Activated B cell treated with CpG ODN at 0.5 μM for 24 hours (primary cell): Measurements from ENCODE around the gene MAP1A. TPM values are rescaled to one million over a fixed set of nuclear protein-coding genes. Genes with fewer than 3 reads are reported as not detected.

Source experiments
- ATAC-seq: fragments of 200-7000 bp; cut with Tn5 transposase; one replicate; pipeline ENCODE4 v1.10.0; 2021; ENCODE audit warnings: low read depth, mild to moderate bottlenecking, moderate library complexity
- CTCF ChIA-PET: fragments of 350-600 bp; sonication (Branson Sonifier 250); formaldehyde crosslinking; loops from one replicate; lab custom pipeline; 2021; ENCODE audit warnings: antibody characterized with exemption; lab: Charles Lee
- POLR2A ChIA-PET: fragments of 350-600 bp; sonication (Branson Sonifier 250); formaldehyde crosslinking; loops from one replicate; lab custom pipeline; 2021; ENCODE audit warnings: antibody characterized with exemption; lab: Charles Lee
- DNase-seq: peaks from one replicate; pipeline ENCODE4 v3.0.0; 2022
- H3K27ac Mint-ChIP-seq: one replicate; pipeline ENCODE4 v1.8.0; 2020; ENCODE audit warnings: mixed read lengths
- H3K27me3 Mint-ChIP-seq: one replicate; pipeline ENCODE4 v1.8.0; 2021; ENCODE audit warnings: mixed read lengths
- H3K36me3 Mint-ChIP-seq: one replicate; pipeline ENCODE4 v1.8.0; 2021; ENCODE audit warnings: low read depth, mixed read lengths
- H3K4me1 Mint-ChIP-seq: one replicate; pipeline ENCODE4 v1.8.0; 2021; ENCODE audit warnings: mixed read lengths
- H3K4me3 Mint-ChIP-seq: one replicate; pipeline ENCODE4 v1.8.0; 2020; ENCODE audit warnings: mild to moderate bottlenecking, mixed read lengths
- H3K9me3 Mint-ChIP-seq: one replicate; pipeline ENCODE4 v1.8.0; 2020; ENCODE audit warnings: mixed read lengths
- intact Hi-C: fragments of 100-400 bp; cut with micrococcal nuclease; formaldehyde crosslinking; loops from one replicate; pipeline ENCODE4 v1.15.1; 2024
- total RNA-seq: library from RNA; stranded (reverse); gene quantifications from 2 replicates; pipeline ENCODE4 v1.2.3, GENCODE V29; 2022
- TF ChIP-seq, protein P1 (sequence below): fragments of 200-600 bp; IDR thresholded peaks from one replicate; pipeline ENCODE4 v1.8.0; 2022; ENCODE audit warnings: antibody characterized with exemption, mild to moderate bottlenecking

MAP1A gene
- total RNA-seq, 1 donor from 2014 or later: 0.11 TPM

DNA sequence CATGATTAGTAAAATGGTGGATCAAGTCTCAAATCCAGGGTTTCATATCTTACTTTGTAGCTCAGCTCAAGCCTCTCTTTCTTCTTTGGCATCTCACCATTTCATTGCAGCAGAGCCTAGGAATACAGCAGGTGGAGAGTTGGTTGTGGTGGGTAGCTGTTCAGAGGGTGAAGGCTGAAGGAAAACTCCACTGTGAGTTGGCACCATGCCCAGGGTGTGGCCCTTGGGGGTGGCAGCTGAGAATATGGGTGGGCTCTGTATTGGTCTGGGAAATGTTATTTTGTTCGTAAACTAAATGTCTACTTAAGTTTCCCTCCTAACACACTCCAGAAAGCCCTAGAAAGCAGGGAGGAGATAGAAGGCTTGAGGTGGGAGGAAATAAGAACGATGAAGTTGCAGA, 1.7 kb upstream of the MAP1A start:
- Mint-ChIP-seq H3K4me1 (peaks cover 29% of the 10 kb centered on the region), H3K27me3 (peaks cover 46% of the 10 kb centered on the region), H3K27ac (no peak overlapping the region), H3K36me3 (no peaks in the 10 kb centered on the region), H3K4me3 (no peak overlapping the region), H3K9me3 (no peaks in the 10 kb centered on the region)
- DNase-seq (no peak), ATAC-seq (no peak)
- intact Hi-C loops: loop anchor here (2.0 to 10.0 kb wide), 3 partner anchors 33 to 309 kb away; partner anchors contain the start of genes MFAP1 and WDR76
- ChIA-PET POLR2A (no interaction called here), CTCF (interaction anchor here (1.2 to 3.0 kb wide), 4 partner anchors 23 to 75 kb away, joined by 3 to 9 read pairs (median 5); partner anchors contain the start of gene TP53BP1)
- TF ChIP-seq, protein P1, sequence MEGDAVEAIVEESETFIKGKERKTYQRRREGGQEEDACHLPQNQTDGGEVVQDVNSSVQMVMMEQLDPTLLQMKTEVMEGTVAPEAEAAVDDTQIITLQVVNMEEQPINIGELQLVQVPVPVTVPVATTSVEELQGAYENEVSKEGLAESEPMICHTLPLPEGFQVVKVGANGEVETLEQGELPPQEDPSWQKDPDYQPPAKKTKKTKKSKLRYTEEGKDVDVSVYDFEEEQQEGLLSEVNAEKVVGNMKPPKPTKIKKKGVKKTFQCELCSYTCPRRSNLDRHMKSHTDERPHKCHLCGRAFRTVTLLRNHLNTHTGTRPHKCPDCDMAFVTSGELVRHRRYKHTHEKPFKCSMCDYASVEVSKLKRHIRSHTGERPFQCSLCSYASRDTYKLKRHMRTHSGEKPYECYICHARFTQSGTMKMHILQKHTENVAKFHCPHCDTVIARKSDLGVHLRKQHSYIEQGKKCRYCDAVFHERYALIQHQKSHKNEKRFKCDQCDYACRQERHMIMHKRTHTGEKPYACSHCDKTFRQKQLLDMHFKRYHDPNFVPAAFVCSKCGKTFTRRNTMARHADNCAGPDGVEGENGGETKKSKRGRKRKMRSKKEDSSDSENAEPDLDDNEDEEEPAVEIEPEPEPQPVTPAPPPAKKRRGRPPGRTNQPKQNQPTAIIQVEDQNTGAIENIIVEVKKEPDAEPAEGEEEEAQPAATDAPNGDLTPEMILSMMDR: no peak

DNA sequence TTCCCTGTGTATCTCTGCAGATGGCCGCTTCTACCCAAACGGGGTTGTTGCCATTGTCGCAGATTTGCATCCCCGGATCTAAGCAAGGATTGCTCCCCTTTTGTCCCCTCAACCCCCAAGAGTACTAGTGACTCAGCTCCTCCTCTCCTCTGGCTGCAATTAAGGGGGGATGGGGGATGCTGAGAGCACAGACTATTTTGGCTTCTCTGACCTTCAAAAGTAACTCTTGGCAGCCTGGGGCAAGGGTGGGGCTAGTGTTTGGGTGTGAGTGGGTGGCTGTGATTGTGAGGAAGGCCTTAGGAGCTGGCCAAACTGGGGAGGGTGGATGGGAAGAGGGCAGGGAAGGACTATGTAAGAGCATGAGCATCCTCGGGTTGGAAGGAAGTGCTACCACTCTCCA, 1.2 kb upstream of the MAP1A start:
- peaks cover 26% of the 10 kb centered on the region for H3K4me1 Mint-ChIP-seq
- CTCF ChIA-PET: interaction anchor here (1.2 to 3.0 kb wide), 3 partner anchors 23 to 40 kb away, joined by 3 to 7 read pairs (median 3); partner anchors contain the start of gene TP53BP1
- H3K4me3 Mint-ChIP-seq: no peak overlapping the region
- H3K27me3 Mint-ChIP-seq: peaks cover 46% of the 10 kb centered on the region
- no peaks in the 10 kb centered on the region for H3K36me3 Mint-ChIP-seq
- ATAC-seq: no peak
- no peak for DNase-seq
- intact Hi-C loops: loop anchor here (10.0 kb wide), 1 partner anchor 309 kb away; the partner anchor contains the start of genes MFAP1 and WDR76
- TF ChIP-seq, protein P1: no peak
- H3K9me3 Mint-ChIP-seq: no peaks in the 10 kb centered on the region
- H3K27ac Mint-ChIP-seq: no peak overlapping the region
- POLR2A ChIA-PET: no interaction called here

DNA sequence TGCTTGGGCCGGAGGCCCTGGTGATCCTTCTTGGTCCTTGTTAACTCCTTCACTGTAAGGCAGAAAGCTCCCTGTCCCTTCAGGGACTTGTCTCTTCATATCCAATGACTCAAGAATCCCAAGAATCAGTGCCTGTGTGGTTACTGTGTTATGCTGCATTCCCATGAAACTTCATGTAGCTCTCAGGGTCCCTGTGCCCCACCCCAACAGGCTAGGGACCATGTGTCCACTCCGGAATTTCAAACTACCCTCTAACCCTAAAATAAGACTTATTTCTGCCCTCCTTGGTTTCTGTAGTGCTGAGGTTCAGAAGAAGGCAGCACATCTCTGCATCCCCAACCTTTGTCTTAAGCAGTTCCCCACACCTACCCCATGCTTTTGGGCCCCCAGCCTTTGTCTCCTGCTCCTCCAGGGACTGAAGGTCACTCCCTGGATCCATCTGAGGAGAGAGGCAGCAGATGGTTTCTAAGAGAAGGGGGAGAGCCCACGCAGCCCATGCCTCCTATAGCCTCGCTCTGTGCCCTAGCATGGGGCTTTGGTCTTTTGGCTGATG, 531 bp upstream of the MAP1A start:
- ATAC-seq: no peak
- H3K36me3 Mint-ChIP-seq: no peaks in the 10 kb centered on the region
- CTCF ChIA-PET: interaction anchor here (1.2 to 3.0 kb wide), 2 partner anchors 24 to 33 kb away, joined by 3 to 7 read pairs; partner anchors contain the start of gene TP53BP1
- intact Hi-C loops: loop anchor here (10.0 kb wide), 1 partner anchor 308 kb away; the partner anchor contains the start of genes MFAP1 and WDR76
- POLR2A ChIA-PET: interaction anchor here (0.7 kb wide), 1 partner anchor 260 kb away, joined by 3 read pairs; the partner anchor contains the start of gene ELL3
- peaks cover 45% of the 10 kb centered on the region for H3K27me3 Mint-ChIP-seq
- no peak overlapping the region for H3K27ac Mint-ChIP-seq
- no peaks in the 10 kb centered on the region for H3K9me3 Mint-ChIP-seq
- no peak overlapping the region for H3K4me3 Mint-ChIP-seq
- TF ChIP-seq, protein P1: no peak
- peaks cover 22% of the 10 kb centered on the region for H3K4me1 Mint-ChIP-seq
- no peak for DNase-seq

DNA sequence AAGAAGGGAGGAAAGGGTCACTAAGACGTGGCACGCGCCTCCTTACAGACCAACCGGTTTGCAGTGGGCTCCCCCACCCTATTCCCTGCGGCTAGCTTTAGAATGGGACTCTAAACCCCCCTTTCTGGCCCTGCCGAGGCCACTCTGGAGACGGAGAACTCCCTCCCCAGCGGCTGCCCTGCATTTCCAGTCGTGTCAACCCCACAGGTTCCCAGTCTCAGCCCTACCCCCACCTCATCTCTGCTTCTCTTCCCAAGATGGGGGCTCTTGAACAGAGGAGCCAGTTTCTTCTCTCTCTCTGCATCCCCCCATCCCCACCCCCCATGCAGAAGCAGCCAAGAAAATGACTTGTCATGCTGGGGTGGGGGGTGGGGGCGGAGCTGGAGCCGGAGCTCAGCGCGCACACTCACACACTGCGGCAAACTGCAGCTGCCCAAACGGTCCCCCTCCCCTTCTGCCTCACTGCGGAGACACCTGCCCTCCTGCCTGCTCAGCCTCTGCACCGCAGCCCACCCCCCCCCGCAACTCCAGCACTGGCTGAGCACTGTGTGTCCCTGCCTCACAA, 871 bp downstream of the MAP1A start:
- Mint-ChIP-seq H3K9me3 (no peaks in the 10 kb centered on the region), H3K27ac (no peak overlapping the region), H3K27me3 (peaks cover 47% of the 10 kb centered on the region), H3K4me1 (peaks cover 22% of the 10 kb centered on the region), H3K36me3 (no peaks in the 10 kb centered on the region), H3K4me3 (peak overlapping the region; percentile 64)
- ChIA-PET CTCF (interaction anchor here (1.2 kb wide), 1 partner anchor 35 kb away, joined by 3 read pairs; no protein-coding TSS in a partner anchor), POLR2A (interaction anchor here (0.6 kb wide), 1 partner anchor 22 kb away, joined by 6 read pairs; no protein-coding TSS in a partner anchor)
- TF ChIP-seq, protein P1: no peak
- intact Hi-C loops: loop anchor here (10.0 kb wide), 1 partner anchor 307 kb away; the partner anchor contains the start of genes MFAP1 and WDR76
- DNase-seq (no peak), ATAC-seq (peak; percentile 64)

DNA sequence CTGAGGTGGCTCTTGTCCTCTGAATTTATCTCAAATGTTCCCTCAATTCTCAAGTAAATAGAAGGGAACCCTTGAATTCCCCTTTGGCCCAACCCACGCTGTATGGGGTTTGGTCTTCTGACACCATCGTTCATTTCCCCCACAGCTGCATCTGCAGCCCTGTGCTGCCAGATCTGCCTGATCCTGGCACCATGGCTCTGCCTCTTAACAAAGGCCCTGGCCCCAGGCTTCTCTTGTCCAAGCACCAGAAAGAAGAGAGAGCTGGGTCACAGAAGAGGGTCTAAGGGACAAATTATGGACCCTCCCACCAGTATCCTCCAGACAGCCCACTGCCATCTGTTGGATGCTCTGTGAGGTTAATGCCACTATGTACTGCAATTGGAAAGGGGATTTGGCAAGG, 1.8 kb downstream of the MAP1A start:
- intact Hi-C loops: loop anchor here (10.0 kb wide), 1 partner anchor 306 kb away; the partner anchor contains the start of genes MFAP1 and WDR76
- ChIA-PET CTCF (interaction anchor here (1.2 kb wide), 1 partner anchor 36 kb away, joined by 3 read pairs; no protein-coding TSS in a partner anchor), POLR2A (no interaction called here)
- TF ChIP-seq, protein P1: no peak
- DNase-seq (no peak), ATAC-seq (no peak)
- no peaks in the 10 kb centered on the region for H3K9me3 Mint-ChIP-seq
- peaks cover 47% of the 10 kb centered on the region for H3K27me3 Mint-ChIP-seq
- H3K36me3 Mint-ChIP-seq: no peaks in the 10 kb centered on the region
- H3K27ac Mint-ChIP-seq: no peak overlapping the region
- H3K4me1 Mint-ChIP-seq: peaks cover 22% of the 10 kb centered on the region
- H3K4me3 Mint-ChIP-seq: no peak overlapping the region
